A673 (cell line): ENCODE measurements around the gene ZDHHC5. TPM values are rescaled to one million over a fixed set of nuclear protein-coding genes. Genes with fewer than 3 reads are reported as not detected.
A peak's percentile ranks its signal among the peaks of the same experiment; 100 is the strongest.

Experiments
- BruUV-seq: library from RNA; stranded (reverse); fragments of 400-500 nt; replicated peaks from 2 replicates; lab custom pipeline; 2021; lab: Mats Ljungman, UMichigan
- CTCF ChIA-PET: fragments of 300-600 bp; sonication (Branson Sonifier 250); formaldehyde crosslinking; loops from one replicate; lab custom pipeline; 2022; ENCODE audit warnings: antibody characterized with exemption; lab: Charles Lee
- POLR2A ChIA-PET: fragments of 300-600 bp; sonication (Branson Sonifier 250); formaldehyde crosslinking; loops from one replicate; lab custom pipeline; 2022; ENCODE audit warnings: antibody characterized with exemption; ENCODE audit not compliant: low non-redundant PET; lab: Charles Lee
- DNase-seq: peaks from one replicate; pipeline ENCODE4 v3.0.0-alpha.2; 2015; ENCODE audit warnings: low spot score
- H3K27ac ChIP-seq: fragments of 200-600 bp; sonication (generic); 2 replicates; pipeline ENCODE4 v1.5.1; 2016; ENCODE audit warnings: mixed run types, low read depth, mild to moderate bottlenecking, mixed read lengths, antibody characterized with exemption, low read length; ENCODE audit not compliant: poor library complexity, severe bottlenecking
- H3K27me3 ChIP-seq: fragments of 200-600 bp; sonication (generic); replicated peaks from 2 replicates; pipeline ENCODE4 v1.6.1; 2017; ENCODE audit warnings: mixed run types, low read depth, mild to moderate bottlenecking, mixed read lengths, antibody characterized with exemption, low read length; ENCODE audit not compliant: insufficient read depth, poor library complexity
- H3K36me3 ChIP-seq: fragments of 200-600 bp; sonication (generic); 2 replicates; pipeline ENCODE4 v1.6.1; 2016; ENCODE audit warnings: mixed run types, mild to moderate bottlenecking, mixed read lengths, antibody characterized with exemption, low read length; ENCODE audit not compliant: insufficient read depth, poor library complexity, severe bottlenecking
- H3K4me1 ChIP-seq: fragments of 200-600 bp; sonication (generic); 2 replicates; pipeline ENCODE4 v1.6.1; 2017; ENCODE audit warnings: mixed run types, mild to moderate bottlenecking, mixed read lengths, antibody characterized with exemption, low read length; ENCODE audit not compliant: insufficient read depth, poor library complexity, severe bottlenecking
- H3K4me3 ChIP-seq: fragments of 200-600 bp; sonication (generic); 2 replicates; pipeline ENCODE4 v1.5.1; 2016; ENCODE audit warnings: low read depth, mixed run types, mild to moderate bottlenecking, mixed read lengths, low read length; ENCODE audit not compliant: poor library complexity, severe bottlenecking
- H3K9me3 ChIP-seq: fragments of 200-600 bp; sonication (generic); 2 replicates; pipeline ENCODE4 v1.6.1; 2016; ENCODE audit warnings: mixed run types, low read depth, mild to moderate bottlenecking, mixed read lengths, antibody characterized with exemption, low read length; ENCODE audit not compliant: poor library complexity, severe bottlenecking
- CTCF ChIP-seq: fragments of 300-800, 200-600 bp; sonication (generic); conservative IDR thresholded peaks from 2 replicates; pipeline ENCODE4 v1.5.1; 2017; ENCODE audit warnings: low read depth, mild to moderate bottlenecking, antibody characterized with exemption, low read length, moderate library complexity, mixed read lengths
- EZH2 ChIP-seq: fragments of 200-600 bp; sonication (generic); IDR thresholded peaks from 2 replicates; pipeline ENCODE4 v1.6.1; 2017; ENCODE audit warnings: borderline replicate concordance, low read depth, mild to moderate bottlenecking, mixed read lengths, antibody characterized with exemption, low read length; ENCODE audit not compliant: poor library complexity, severe bottlenecking
- intact Hi-C: fragments of 100-400 bp; cut with micrococcal nuclease; formaldehyde crosslinking; loops from one replicate; pipeline ENCODE4 v1.10.0; 2022; ENCODE audit not compliant: unreplicated experiment
- total RNA-seq: library from RNA; stranded (reverse); gene quantifications from 2 replicates; pipeline ENCODE4 v1.2.3, GENCODE V29; 2021

The ZDHHC5 gene
- total RNA-seq, 1 experiment from 2014 or later = 76.9 TPM

DNA sequence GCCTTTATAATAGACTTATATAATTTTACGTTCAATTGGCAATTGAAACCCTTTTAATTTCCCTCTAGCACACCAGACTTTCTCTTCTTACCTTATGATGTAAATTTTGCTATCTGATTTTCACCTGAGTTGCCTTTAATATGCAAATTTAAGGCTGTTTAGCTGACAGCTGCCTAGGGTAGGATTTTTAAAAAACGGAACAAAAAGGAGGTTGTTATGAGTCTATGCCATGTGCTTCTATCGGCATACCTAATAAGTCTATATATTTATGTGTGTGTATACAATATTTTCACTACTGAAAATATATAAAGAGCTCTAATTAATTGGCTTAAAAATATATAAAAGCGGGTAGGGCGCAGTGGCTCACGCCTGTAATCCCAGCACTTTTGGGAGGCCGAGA lies 61.6 kb downstream of the ZDHHC5 start:
- intact Hi-C loops = no loop called here
- Histone ChIP-seq H3K36me3 (peaks cover 4% of the 10 kb centered on the region), H3K27ac (no peak overlapping the region), H3K9me3 (no peaks in the 10 kb centered on the region), H3K4me1 (no peaks in the 10 kb centered on the region), H3K27me3 (no peaks in the 10 kb centered on the region), H3K4me3 (no peak overlapping the region)
- TF ChIP-seq EZH2 = no peak
- no peak for TF ChIP-seq CTCF
- no TSS peak for BruUV-seq
- DNase-seq = no peak
- ChIA-PET CTCF (no interaction called here), POLR2A (no interaction called here)

GRCh38 chr11:57732661-57733060 lies 64.7 kb downstream of the ZDHHC5 start:
- Histone ChIP-seq H3K27ac (no peak overlapping the region), H3K27me3 (no peaks in the 10 kb centered on the region), H3K4me1 (peaks cover 5% of the 10 kb centered on the region), H3K4me3 (no peak overlapping the region), H3K36me3 (peaks cover 8% of the 10 kb centered on the region), H3K9me3 (no peaks in the 10 kb centered on the region)
- ChIA-PET CTCF (no interaction called here), POLR2A (no interaction called here)
- no TSS peak for BruUV-seq
- TF ChIP-seq CTCF = no peak
- TF ChIP-seq EZH2 = no peak
- intact Hi-C loops = no loop called here
- DNase-seq = no peak

GRCh38 chr11:57735619-57736298 lies 67.8 kb downstream of the ZDHHC5 start:
- H3K4me3 ChIP-seq = no peak overlapping the region
- ChIA-PET POLR2A (interaction anchor here (0.6 to 0.7 kb wide), 2 partner anchors 10 to 24 kb away, joined by 3 to 5 read pairs; partner anchors contain the start of gene MED19), CTCF (interaction anchor here (0.6 kb wide), 1 partner anchor 65 kb away, joined by 3 read pairs; no protein-coding TSS in a partner anchor)
- no TSS peak for BruUV-seq
- H3K36me3 ChIP-seq = peaks cover 31% of the 10 kb centered on the region
- H3K27ac ChIP-seq = no peak overlapping the region
- H3K9me3 ChIP-seq = no peaks in the 10 kb centered on the region
- peak; percentile 45 for DNase-seq
- no peak for TF ChIP-seq EZH2
- no peak for TF ChIP-seq CTCF
- no peaks in the 10 kb centered on the region for H3K27me3 ChIP-seq
- intact Hi-C loops = no loop called here
- H3K4me1 ChIP-seq = peaks cover 8% of the 10 kb centered on the region
